Duodenal mucosa (tissue), 2 donors: ENCODE results near the gene TTLL8.
A peak's percentile ranks its signal among the peaks of the same experiment; 100 is the strongest.

Experiments used
- H3K27ac ChIP-seq: one replicate; pipeline ENCODE4 v1.7.0; 2013; ENCODE audit warnings: low read depth, low read length
- H3K27me3 ChIP-seq, 2 donors: one replicate each; pipeline ENCODE4 v1.7.0; 2013; ENCODE audit warnings: low read length in 2 of 2, control low read depth in 1 of 2; ENCODE audit not compliant: insufficient read depth in 2 of 2, control insufficient read depth in 1 of 2
- H3K36me3 ChIP-seq, 2 donors: one replicate each; pipeline ENCODE4 v1.7.0; 2013; ENCODE audit warnings: low read length in 2 of 2, control low read depth in 1 of 2; ENCODE audit not compliant: insufficient read depth in 2 of 2, control insufficient read depth in 1 of 2
- H3K4me1 ChIP-seq, 2 donors: one replicate each; pipeline ENCODE4 v1.7.0; 2013; ENCODE audit warnings: low read length in 2 of 2, control low read depth in 1 of 2; ENCODE audit not compliant: insufficient read depth in 2 of 2, control insufficient read depth in 1 of 2
- H3K4me3 ChIP-seq, 2 donors: one replicate each; pipeline ENCODE4 v1.7.0; 2013; ENCODE audit warnings: low read length in 2 of 2, low read depth in 1 of 2
- H3K9ac ChIP-seq, 2 donors: one replicate each; pipeline ENCODE4 v1.7.0; 2013; ENCODE audit warnings: low read length in 2 of 2, low read depth in 1 of 2
- H3K9me3 ChIP-seq, 2 donors: one replicate each; pipeline ENCODE4 v1.7.0; 2013; ENCODE audit warnings: low read length in 2 of 2, control low read depth in 1 of 2; ENCODE audit not compliant: control insufficient read depth in 1 of 2

The TTLL8 gene

DNA sequence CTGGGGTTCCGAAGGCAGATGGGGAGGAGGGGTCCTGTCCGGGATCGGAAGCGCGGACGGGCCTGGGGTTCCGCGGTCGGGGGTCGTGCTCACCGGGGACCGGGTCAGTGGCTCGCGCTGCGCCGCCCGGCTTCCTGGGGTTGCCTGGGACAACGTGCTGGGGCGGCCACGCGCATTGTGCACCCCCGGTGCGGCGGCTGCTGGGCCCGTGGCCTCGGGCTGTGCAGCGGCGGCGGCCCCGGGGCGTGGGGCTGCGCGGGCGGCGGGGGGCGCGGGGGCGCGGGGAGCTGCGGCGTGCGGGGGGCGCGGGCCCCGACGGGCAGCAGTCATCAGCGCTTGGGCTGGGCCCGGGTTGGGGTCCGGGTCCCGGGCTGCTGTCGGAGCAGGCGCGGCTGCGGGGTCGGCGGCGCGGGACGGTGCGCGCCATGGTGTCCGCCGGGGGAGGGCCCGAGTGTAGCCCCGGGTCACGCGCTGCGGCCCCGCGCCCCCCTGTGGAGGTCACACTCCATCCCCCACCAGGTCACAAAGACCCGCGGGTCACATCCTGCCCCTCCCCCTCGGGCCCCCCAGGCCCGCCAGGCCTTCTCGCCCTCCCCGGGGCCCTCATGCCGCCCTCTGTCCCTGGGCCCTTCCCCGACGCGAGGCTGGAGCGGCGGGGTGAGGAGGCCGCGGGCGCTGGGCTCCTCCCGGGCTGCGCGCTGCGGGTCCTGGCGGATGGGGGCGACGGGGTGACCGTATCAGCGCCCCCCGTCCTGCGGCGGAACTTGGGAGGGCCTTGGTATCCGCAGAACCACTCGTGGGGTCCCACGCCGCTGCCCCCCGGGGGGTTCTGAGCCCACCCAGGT, at the start of gene TTLL8:
Gene TTLL8, minus strand, starts transcription at position 238 of the 845 bp plus-strand sequence.
- Histone ChIP-seq H3K27ac (no peak within 1 kb of the TSS), H3K4me3 (no peak within 1 kb of the TSS), H3K27me3 (peaks cover 14 to 25% of the 10 kb centered on the region in 2 donors), H3K36me3 (no peaks in the 10 kb centered on the region), H3K4me1 (no peaks in the 10 kb centered on the region), H3K9me3 (no peaks in the 10 kb centered on the region), H3K9ac (no peak within 1 kb of the TSS)

- Histone ChIP-seq H3K4me3 (no peak overlapping the region), H3K9ac (no peak overlapping the region), H3K9me3 (no peaks in the 10 kb centered on the region), H3K4me1 (no peaks in the 10 kb centered on the region), H3K27me3 (no peaks in the 10 kb centered on the region), H3K27ac (no peak overlapping the region), H3K36me3 (no peaks in the 10 kb centered on the region)
These were observed 49.4 kb upstream of the TTLL8 start for GRCh38 chr22:50107529-50107928.

DNA sequence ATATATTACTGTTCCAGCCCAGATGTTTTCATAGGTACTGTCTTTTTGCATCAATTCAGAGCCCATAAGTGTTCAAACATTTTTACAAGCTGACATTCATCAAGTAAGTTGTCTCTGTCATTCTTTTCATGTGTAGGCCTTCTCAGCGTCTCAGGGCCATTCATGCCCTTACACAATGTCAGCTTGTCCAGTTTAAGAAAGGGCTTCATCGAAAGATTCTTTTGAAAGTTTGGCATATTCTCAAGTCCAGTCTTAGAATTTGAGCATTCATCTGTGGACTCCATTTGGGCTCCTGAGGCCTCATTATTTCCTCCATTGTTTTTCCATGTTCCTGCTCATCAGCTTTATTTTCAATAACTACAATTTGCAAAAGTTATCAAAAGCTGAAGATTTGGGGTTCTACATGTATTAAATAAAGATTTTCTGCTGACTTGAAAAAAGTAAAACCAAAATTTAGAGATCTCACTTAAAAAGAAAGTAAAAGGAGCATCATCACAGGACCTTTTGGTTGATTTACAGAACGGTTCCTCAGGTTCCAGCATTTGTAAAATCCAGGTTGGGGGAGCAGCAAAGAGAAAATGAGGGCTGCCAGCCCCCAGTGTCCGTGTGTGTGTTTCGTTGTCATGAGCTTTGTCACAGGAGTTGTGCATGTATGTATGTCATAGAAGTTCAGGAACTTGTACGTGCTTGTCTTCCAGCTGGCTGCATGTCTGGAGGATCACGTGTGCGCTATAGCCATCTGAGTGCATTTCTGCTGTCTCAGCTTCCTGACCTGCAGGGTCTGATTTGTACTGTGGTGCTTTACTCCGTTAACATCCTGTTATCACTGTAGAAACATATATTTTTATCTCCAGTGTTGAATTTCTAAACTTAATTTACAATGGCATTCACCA, 47.4 kb upstream of the TTLL8 start:
- Histone ChIP-seq H3K27ac (no peak overlapping the region), H3K9ac (peak overlapping the region in 1 of 2 donors; percentile 12), H3K27me3 (no peaks in the 10 kb centered on the region)

GRCh38 chr22:50104141-50104544, 46.0 kb upstream of the TTLL8 start:
- Histone ChIP-seq H3K27ac (no peak overlapping the region), H3K9me3 (no peaks in the 10 kb centered on the region), H3K9ac (no peak overlapping the region), H3K4me3 (no peak overlapping the region), H3K27me3 (no peaks in the 10 kb centered on the region), H3K36me3 (no peaks in the 10 kb centered on the region), H3K4me1 (no peaks in the 10 kb centered on the region)

More for the DNA sequence above, 47.4 kb upstream of the TTLL8 start:
- H3K9me3 ChIP-seq = no peaks in the 10 kb centered on the region
- H3K36me3 ChIP-seq = no peaks in the 10 kb centered on the region
- H3K4me1 ChIP-seq = no peaks in the 10 kb centered on the region
- H3K4me3 ChIP-seq = peak overlapping the region; percentile 18 to 45

- no peaks in the 10 kb centered on the region for H3K27me3 ChIP-seq
- H3K9me3 ChIP-seq = no peaks in the 10 kb centered on the region
- no peak overlapping the region for H3K9ac ChIP-seq
- no peak overlapping the region for H3K4me3 ChIP-seq
- no peaks in the 10 kb centered on the region for H3K4me1 ChIP-seq
- H3K36me3 ChIP-seq = no peaks in the 10 kb centered on the region
- H3K27ac ChIP-seq = no peak overlapping the region
These were observed 44.8 kb upstream of the TTLL8 start for GRCh38 chr22:50102946-50103345.

DNA sequence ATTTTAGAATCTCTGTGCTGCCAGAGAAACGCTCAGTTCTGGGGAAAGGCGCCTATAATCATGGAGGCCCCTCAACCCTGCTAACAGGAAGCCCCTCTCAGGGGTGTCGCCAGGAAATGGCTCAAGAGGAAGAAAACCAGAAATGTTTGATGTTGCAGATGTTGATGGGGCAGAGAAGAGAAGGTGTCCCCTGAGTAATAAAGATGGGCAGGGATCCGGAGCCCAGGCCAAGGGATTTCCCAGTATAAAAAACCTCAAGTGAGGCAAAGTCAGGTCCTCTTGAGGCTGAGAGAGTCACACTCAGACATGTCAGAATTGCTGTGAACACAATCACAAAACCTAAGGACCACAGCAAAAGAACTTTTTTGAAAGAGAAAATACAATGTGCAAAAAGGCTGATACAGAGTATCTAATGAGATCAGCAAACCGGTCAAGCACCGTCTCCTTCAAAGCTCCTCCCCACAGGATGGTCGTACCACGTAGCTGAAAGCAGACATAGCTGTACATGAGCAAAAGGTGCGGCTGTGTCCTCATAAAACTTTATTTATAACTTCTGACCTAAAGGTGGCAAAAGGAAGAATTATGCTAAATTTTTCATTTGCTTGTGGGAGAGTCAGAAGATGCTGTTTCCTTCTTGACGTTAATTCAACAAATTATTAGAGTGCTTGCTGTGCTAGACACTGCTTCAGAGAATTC, 43.9 kb upstream of the TTLL8 start:
- Histone ChIP-seq H3K9ac (no peak overlapping the region), H3K4me1 (no peaks in the 10 kb centered on the region), H3K9me3 (no peaks in the 10 kb centered on the region), H3K27me3 (no peaks in the 10 kb centered on the region), H3K36me3 (no peaks in the 10 kb centered on the region), H3K27ac (no peak overlapping the region), H3K4me3 (no peak overlapping the region)

DNA sequence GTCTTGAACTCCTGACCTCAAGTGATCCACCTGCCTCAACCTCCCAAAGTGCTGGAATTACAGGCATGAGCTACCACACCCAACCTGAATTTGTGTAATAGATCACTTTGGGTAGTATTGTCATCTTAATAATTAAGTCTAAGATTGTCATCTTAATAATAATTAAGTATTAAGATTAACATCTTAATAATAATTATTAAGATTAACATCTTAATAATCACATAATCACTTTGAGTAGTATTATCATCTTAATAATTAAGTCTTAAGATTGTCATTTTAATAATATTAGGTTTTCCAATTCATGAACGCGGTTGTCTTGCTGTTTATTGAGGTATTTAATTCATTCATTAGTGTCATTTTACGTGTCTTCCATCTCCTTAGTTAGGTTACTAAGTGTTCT, 40.0 kb upstream of the TTLL8 start:
- H3K36me3 ChIP-seq = no peaks in the 10 kb centered on the region
- no peak overlapping the region for H3K27ac ChIP-seq
- H3K4me3 ChIP-seq = no peak overlapping the region
- H3K9ac ChIP-seq = no peak overlapping the region
- peaks cover 4% of the 10 kb centered on the region in 2 donors for H3K27me3 ChIP-seq
- H3K9me3 ChIP-seq = no peaks in the 10 kb centered on the region
- no peaks in the 10 kb centered on the region for H3K4me1 ChIP-seq

- H3K4me3 ChIP-seq = no peak overlapping the region
- H3K36me3 ChIP-seq = no peaks in the 10 kb centered on the region
- peaks cover 4 to 8% of the 10 kb centered on the region in 2 donors for H3K27me3 ChIP-seq
- no peaks in the 10 kb centered on the region for H3K9me3 ChIP-seq
- H3K9ac ChIP-seq = no peak overlapping the region
- no peak overlapping the region for H3K27ac ChIP-seq
- H3K4me1 ChIP-seq = no peaks in the 10 kb centered on the region
These were observed 34.2 kb upstream of the TTLL8 start for GRCh38 chr22:50092342-50092741.

DNA sequence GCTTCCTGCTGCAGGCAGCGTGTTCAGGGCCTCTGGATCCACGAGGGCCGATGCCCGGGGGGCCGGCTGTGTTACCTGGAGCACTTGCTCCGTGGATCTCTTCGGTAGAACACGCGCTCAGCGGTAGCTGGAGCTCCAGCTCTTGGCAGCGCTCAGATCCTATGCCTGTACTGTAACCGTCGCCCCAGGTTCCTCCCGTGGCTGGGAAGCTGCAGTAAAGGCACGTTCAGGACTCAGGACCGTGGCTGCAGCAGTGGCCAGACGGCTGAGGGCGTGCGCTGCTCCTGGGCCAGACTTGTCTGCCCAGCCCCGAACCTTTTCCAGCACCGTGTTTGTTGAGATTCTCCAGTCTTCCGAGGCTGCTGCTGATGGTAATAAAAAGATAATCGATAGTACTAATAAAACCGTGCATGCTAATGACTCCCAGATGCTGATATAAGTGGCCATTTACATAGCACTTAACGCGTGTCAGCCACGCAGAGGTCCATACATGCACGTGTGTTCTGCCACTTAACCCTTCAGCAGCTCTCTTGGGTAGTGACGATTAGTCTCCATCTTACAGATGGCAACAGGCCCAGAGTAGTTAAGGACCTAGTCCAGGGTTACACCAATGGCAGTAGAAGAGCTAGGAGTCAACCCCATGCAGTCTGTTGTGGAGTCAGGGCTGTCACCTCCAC, 33.1 kb upstream of the TTLL8 start:
- Histone ChIP-seq H3K4me1 (no peaks in the 10 kb centered on the region), H3K9ac (no peak overlapping the region), H3K4me3 (no peak overlapping the region), H3K9me3 (no peaks in the 10 kb centered on the region), H3K27me3 (peaks cover 4% of the 10 kb centered on the region in 2 donors), H3K36me3 (no peaks in the 10 kb centered on the region), H3K27ac (no peak overlapping the region)
